ENCODE measurements around the gene RGS10.
A peak's percentile ranks its signal among the peaks of the same experiment; 100 is the strongest.

RGS10 gene

GRCh38 chr10:119521443-119522204 lies 20.9 kb downstream of the RGS10 start:
- DNase-seq = peak in 2 of 10 donors; percentile 5 to 18
- intact Hi-C loops (cut with DNase I) = no loop called here

DNA sequence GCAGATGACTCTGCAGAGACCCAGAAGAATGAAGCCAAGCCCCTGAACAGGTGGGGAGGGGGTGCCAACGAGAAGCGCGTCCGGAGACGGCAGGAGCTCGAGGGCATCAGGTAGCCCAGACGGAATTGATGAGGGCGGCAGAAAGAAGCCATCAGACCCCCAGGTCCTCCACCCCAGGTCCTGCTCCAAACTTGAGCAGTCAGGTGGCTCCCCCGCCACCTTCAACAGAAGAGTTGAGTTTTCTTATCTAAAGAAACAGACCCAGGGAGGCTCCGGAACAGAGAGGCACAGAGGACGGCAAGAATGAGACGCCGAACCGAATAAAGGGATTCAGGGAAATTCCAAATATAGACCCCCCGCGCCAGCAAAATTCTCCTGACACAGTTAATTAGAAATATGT lies 22.2 kb downstream of the RGS10 start:
- intact Hi-C loops (cut with DNase I) = no loop called here
- DNase-seq = peak in 2 of 10 donors; percentile 41 to 65

- DNase-seq = peak in 2 of 10 donors; percentile 55 to 79
- intact Hi-C loops (cut with DNase I) = no loop called here
These were observed 23.6 kb downstream of the RGS10 start for GRCh38 chr10:119518936-119519335.

DNA sequence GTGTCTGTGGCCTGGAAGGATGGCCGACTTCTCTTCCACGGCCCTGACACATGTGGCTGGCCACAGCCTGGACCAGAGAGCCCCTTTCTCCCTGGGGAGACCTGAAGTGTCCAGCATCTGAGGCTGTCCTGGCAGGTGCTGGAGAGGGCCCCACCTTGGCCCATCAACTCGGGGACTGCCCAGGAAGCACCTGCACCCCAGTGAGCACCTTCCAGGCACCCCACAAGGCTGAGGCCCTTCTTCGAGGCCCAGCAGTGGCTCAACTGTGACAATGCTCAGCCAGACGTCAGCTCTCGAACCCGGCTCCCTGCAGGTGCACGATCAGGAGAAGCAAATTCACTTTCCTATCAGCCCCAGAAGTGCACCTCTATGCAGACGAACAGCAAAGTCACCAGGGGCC lies 24.3 kb downstream of the RGS10 start:
- intact Hi-C loops (cut with DNase I) = no loop called here
- peak in 2 of 10 donors; percentile 62 to 64 for DNase-seq

DNA sequence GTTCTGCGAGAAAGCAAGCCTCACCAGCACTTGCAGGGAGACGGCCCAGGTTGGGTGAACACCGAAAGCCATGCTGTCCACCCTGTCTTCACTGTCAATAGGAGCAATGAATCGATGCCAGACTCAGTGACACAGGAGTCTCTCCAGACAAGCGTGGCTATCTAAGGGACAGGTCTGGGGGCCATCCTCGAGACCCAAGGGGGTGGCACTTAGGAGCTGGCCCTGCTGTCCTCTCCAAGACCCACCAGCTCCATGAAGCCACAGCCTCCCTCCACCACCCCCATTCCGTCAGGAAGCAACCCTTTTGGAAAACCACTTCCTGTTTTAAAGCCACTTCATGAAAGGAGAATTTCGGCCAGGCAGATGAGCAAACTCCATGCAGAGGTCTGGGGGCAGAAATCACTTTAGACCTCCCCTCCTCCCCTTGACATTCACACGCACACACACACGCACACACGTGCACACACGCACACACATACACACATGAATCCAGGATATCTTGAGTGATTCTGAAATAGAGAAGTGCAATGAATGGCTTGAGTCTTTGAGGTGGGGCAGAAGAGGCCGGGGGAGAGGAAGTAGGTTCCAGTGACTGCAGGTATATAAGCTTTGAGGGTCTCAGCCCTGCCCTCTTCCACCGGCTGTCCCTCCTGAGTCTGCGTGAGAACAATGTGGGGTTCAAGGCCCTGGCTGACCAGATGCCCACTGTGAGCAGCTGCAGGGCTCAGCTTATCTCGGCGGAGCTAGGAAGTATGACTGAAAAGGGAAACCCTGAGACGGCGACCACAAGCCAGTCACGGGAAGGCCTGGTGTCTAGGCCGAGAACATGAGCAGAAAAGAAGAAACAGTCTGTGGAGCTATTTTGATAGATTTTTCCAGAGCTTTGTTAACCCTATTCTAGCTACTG lies 25.0 kb downstream of the RGS10 start:
- intact Hi-C loops (cut with DNase I) = no loop called here
- peak in 2 of 10 donors; percentile 66 to 84 for DNase-seq

DNA sequence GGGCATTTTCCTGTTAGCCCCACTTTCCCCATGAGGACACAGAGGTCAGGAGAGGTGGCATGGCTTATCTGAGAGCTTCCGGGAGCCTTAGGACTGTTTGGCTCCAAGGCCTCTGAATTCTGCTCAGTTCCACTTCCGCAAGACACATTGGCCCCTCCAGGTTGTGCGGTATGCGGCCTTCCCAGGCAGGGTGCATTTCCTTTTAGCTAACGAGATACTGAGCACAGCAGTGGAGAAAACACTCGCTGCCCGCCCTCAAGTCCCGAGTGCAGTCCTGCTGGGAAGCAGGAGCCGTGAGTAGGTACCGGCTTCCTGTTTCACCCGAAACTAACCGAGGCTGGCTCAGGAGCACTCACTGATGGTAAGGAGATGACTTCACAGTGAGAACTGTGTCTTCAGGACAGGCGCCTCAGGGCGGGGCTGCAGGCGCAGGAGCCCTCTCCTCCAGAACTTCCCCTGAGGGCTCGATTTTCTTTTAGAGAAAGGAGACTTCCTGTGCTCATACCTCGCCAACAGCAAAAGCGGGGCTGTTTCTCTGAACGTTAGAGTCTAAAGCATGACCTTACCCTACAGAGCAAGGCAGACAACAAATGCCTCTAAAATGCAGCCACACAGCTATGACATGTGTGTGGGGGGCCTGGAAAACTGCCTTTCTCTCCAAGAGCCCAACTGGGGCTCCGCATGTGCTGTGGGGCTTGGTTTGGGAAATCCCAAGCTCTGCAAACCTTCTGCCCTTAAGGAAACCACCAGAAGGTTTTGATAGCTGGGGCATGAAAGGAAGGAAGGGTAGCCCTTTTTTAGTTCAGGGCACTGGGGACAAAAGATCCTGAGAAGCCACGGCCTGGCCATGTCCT lies 25.9 kb downstream of the RGS10 start:
- peak in 2 of 10 donors; percentile 52 to 77 for DNase-seq
- intact Hi-C loops (cut with DNase I) = no loop called here

GRCh38 chr10:119515511-119516045 lies 26.9 kb downstream of the RGS10 start:
- intact Hi-C loops (cut with DNase I) = no loop called here
- peak in 2 of 10 donors; percentile 54 to 56 for DNase-seq

DNA sequence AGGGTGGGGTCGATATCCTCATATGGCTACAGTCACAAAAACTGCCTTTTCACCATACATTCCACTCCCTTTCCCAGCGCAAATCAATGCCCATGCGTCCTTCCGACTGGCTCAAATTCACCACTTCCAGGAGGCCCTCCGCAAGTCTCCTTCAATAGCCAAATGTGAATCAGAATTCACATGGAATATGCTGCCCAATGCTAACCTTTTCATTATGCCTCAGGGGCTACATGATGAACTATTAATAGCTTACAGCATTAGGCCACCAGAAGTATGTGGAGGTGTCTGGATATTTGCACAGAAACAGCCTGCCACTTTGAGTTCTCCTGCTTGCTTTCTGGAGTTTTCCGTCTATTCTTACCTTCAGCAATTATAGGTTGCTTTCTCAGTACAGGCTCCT lies 27.7 kb downstream of the RGS10 start:
- intact Hi-C loops (cut with DNase I) = no loop called here
- peak in 1 of 10 donors; percentile 9 for DNase-seq

- DNase-seq = peak in 2 of 10 donors; percentile 44 to 58
- intact Hi-C loops (cut with DNase I) = no loop called here
These were observed 30.5 kb downstream of the RGS10 start for GRCh38 chr10:119511828-119512515.

- intact Hi-C loops (cut with DNase I) = no loop called here
- DNase-seq = peak in 2 of 10 donors; percentile 11 to 61
These were observed 32.5 kb downstream of the RGS10 start for GRCh38 chr10:119509909-119510451.

DNA sequence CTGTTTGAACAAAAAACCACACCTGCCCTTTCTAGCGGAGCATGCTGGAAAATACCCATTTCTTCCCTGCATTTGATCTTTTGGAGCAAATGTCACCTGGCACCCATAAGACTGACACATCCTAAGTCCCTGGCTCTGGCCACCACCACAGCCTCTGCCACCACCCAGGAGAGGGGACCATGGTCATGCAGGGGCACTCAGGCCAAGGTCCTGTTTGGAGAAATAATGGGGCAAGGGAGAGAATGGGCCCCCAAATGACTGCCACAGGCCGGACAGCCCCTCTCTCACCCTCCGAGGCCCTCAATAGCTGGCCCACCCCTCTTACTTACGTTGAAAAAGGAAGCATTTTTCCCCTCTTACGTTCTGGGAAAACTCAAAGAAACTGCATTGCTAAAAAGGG lies 35.4 kb downstream of the RGS10 start:
- intact Hi-C loops (cut with DNase I) = no loop called here
- peak in 2 of 10 donors; percentile 51 to 57 for DNase-seq

DNA sequence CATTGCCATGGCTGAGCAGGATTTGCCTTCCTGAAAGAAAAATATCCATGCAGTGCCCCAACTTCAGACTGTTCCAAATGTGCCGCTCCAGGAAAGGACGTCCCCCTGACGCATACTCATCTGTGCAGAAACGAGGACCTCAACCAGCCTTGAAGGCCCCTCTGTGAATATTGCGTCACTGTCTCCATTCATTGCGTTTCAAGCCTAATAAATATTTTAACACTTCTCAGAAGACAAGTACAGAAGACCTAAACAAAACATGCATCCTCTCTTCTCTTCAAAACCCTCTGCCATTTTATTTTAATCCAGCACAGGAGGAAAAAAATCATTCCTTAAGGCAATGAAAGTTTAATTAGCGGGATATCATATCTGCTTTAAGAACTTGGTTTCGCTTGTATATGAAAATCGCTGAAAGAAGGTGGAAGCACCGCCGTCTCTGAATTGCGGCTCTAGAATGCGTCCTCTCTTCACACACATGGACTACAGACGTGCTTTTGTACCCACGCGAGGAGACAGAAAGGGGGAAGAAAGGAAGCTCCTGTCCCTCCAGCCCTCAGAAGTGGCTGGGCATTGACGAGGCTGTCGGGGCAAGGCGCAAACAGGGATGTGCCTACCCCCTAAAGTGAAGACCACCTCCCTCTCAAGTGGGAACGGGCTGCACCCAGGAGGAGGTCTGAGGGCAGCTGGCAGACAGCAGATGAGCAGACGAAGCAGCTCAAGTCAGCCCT lies 36.8 kb downstream of the RGS10 start:
- intact Hi-C loops (cut with DNase I) = no loop called here

DNA sequence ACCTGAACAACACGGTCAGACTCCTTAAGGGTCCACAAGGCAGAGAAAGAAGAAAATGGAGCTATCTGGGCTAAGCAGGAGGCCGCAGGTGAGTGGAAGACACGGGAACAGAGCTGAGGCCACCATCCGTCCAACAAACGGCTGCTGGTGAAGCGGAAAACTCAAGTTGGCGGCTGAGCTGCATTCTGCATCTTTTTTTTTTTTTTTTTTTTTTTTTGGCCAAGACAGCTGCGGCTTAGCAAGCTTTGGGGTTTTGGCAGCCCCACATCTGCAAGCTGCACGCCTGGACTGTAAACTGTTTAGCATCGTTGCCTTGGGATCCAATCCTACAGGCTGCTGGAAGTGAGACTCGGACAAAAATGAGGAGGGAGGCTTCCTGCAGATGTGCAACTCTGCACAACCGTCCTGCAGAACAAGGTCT lies 37.4 kb downstream of the RGS10 start:
- peak in 1 of 10 donors; percentile 57 for DNase-seq
- intact Hi-C loops (cut with DNase I) = no loop called here

More for the DNA sequence above, 36.8 kb downstream of the RGS10 start:
- peak in 2 of 10 donors; percentile 29 to 49 for DNase-seq

- peak in 1 of 10 donors; percentile 54 for DNase-seq
- intact Hi-C loops (cut with DNase I) = no loop called here
These were observed 37.9 kb downstream of the RGS10 start for GRCh38 chr10:119504651-119505050.

GRCh38 chr10:119503821-119504220 lies 38.7 kb downstream of the RGS10 start:
- intact Hi-C loops (cut with DNase I) = no loop called here
- no peak for DNase-seq

DNA sequence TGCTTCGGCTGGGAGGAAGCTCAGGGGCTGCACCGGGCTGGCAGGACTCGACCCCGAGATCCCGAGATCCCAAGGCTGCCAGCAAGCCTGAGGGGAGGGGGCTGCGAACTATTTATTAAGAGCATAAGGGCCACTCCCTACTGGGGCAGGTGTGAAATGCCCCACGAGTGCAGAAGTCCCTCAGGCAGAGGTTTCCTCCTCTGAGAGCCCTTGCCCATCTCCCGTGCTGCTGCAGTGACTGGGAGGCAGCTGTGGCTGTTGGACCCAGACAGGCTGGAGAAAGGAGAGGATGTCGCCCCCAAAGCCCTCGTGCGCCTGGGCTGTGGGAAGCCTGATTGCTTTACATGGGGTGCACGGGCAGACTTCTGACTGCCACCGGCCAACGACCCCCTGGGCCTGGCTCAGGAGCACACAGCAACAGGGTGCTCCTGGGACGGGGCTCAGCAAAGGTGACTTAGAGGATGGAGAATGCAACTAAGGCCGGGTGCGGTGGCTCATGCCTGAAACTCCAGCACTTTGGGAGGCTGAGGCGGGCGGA lies 39.8 kb downstream of the RGS10 start:
- intact Hi-C loops (cut with DNase I) = no loop called here
- DNase-seq = peak in 1 of 10 donors; percentile 75

DNA sequence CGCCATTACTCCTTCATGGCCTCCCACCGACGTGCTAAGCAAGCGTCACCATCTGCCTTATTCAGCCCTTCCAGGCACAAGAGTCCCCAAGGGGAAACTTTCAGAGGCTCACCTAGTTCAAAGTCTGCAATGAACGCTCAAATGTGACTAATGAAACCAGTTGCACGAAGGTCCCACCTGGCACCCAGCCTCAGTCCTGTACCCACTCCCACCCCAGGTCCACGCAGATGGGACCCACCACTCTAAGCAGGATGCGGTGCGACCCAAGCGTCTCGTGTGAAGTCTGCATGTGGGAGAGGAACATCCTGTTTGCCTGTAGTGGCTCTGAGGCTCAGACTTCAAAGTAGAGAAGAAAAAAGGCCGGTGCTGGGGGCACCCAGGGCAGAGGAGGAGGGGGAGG lies 40.3 kb downstream of the RGS10 start:
- DNase-seq = peak in 1 of 10 donors; percentile 25
- intact Hi-C loops (cut with DNase I) = no loop called here

- intact Hi-C loops (cut with DNase I) = no loop called here
- no peak for DNase-seq
These were observed 40.8 kb downstream of the RGS10 start for GRCh38 chr10:119501690-119502089.
